GM21737 (cell line): ENCODE results near the gene TTC21A.

Experiments used
- ATAC-seq: cut with Tn5 transposase; IDR thresholded peaks from one replicate; pipeline ENCODE4 v1.9.1; 2021; ENCODE audit warnings: mild to moderate bottlenecking, moderate library complexity; ENCODE audit not compliant: unreplicated experiment

The TTC21A gene

GRCh38 chr3:39176025-39176714 lies 68.7 kb downstream of the TTC21A start:
- no peak for ATAC-seq

DNA sequence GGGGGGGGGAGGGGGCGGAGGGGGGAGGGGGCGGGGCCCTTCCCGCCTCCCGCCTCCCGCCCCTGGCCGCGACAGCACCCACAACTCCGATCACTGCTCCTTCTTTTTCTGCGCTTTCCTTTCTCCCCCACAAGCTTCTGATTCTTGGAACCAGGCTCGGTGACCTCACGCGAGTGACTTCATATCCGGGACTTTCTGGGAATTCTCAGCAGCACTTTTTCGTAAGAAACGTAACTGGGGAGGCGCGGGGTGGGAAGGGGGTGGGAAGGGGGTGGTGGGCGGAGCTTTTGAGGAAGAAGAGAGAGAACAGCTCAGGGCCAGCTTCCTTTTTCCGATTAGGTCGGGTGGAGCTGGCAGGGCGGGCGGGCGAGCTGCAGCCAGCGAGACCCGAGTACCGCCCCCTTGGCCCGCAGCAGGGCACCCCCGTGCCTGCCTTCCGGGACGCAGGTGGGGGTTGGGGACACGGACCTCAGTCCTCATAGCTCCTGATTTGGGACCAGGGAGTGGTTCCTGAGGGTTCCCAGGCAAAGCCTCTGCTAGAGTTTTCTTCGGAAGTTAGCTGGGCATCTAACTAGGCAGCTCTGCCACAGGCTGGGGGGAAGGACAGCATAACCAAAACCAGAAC lies 70.3 kb downstream of the TTC21A start:
- ATAC-seq, result peak; percentile 40

GRCh38 chr3:39178553-39178952 lies 71.1 kb downstream of the TTC21A start:
- no peak for ATAC-seq

GRCh38 chr3:39180183-39180545 lies 72.7 kb downstream of the TTC21A start:
- ATAC-seq, result no peak

- ATAC-seq, result peak; percentile 89
These were observed 73.3 kb downstream of the TTC21A start for GRCh38 chr3:39180546-39181346.

- no peak for ATAC-seq
These were observed 74.2 kb downstream of the TTC21A start for GRCh38 chr3:39181408-39182335.

DNA sequence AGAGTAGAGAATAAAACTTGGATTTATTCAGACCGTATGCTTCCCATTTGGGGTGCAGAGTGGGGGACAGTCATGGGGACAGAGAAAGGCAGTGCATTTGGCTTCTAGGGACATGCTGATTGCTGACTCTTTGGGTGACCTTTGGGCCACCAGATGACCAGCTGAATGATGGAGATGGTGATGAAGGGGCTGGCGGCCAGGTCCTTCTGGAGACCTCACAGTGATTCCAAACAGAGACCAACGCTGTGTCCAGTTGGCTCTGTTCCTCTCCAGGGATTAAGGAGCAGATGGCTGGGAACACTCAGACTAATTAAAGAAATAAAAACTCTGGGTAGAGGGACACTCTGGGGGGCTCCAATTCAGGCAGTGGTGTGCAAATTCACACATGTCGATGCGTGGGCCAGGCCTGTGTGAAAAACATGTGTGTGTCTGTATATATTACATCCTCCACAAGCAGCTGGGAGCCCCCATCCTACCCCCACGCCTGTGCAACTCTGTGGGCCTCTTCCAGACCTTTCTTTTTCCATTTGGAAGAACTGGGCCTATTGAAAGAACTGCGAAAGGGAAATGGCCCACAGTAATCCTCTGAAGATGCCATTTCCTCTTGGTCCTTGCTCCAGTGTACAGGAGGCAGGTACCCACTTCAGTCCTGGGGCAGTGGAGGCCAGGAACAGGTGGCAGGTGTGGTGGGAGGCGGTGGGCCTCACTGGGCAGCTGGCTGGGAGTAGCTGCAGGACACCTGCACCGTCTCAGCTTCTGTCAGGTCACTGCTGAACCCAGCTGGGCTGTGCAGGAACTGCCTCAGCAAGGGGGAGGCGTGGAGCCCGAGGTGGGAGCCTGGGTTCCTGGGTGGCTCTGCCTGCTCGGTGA lies 76.0 kb downstream of the TTC21A start:
- no peak for ATAC-seq

GRCh38 chr3:39184081-39184967 lies 76.8 kb downstream of the TTC21A start:
- ATAC-seq, result no peak

- no peak for ATAC-seq
These were observed 77.4 kb downstream of the TTC21A start for GRCh38 chr3:39184968-39185285.

DNA sequence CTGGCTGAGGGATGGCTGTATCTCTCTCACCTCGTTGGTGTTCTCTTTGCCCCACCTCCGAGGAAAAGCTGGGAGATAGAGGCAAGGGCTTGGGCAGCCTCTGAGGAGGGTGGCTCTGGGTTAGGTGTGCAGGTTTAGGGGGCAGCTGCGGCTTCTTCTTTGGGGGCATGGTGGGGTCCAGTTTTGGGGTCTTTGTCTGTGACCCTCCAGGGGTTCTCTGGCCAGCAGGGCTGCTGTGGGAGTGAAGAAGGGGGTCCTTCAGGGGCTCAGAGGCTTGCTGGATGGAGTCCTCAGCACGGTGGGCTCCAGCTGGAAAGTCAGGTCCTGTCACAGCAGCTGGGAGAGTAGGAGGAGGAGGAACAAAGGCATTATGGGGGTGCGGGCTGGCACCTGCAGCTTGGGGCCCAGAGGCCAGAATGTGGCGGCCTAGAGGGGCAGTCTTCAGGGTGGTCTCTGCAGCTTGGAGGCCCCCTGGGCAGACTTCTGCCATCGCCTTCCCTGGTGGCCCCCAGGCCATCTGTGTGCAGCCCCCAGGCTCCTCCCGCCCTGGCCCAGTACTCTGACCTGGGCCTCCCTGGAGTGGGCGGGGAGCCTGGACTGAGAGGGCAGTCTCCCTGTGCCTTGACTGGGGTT lies 78.0 kb downstream of the TTC21A start:
- ATAC-seq, result no peak

DNA sequence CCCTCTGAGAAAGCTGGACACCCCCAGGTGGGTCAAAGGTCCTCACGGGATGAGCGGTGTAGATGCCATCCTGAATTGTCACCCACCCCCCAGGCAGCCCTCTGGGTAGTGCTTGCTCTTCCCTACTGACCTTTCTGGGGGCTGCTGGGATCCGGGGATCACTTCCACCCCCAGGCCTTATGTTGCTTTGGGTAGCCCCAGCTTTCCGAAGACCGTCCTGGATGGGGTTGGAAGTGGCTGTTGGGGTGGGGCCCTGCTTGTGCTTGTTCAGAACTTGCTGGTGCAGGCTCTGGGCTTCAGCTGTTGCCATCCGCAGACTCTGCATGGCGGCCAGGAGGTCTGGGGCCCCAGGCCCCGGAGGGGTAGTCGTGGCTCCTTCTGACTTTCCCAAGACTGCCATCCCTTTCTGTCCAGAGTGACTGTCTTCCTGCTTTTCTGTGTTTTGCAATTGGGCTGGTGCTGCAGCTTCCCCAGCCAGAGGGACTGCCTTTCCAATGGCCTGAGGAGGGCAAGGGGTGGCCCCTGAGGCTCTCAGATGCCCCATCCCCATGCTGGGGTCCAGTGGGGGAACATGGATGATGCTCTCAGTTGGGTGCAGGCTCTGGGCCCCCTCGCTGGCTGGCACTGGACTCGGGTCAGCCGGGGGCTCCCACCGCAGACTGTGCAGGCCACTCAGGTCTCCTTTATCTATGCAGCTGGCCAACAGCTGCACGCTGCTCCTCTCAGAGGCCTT lies 78.6 kb downstream of the TTC21A start:
- no peak for ATAC-seq

DNA sequence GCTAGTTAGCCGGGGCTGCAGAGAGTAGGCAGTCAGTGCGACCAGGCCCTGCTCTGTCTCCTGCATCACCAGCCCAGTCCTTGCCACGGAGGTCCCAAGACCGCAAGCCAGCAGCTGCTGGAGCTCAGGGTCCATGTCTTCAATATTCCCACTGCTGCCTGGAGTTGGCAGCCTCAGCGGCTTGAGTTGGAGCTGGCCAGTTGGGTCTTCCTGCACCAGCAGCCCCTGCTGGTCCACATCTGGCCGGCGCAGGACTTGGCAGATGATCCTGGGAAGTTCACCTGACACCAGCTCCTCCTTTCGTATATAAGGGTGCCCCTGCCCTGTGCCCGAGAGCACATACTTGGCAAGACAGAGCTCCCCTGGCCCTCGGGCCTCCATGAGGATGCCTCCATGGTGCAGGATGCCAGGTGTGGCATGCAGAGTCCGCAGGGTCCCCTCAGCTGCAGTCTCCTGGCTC lies 79.2 kb downstream of the TTC21A start:
- no peak for ATAC-seq

- no peak for ATAC-seq
These were observed 80.1 kb downstream of the TTC21A start for GRCh38 chr3:39187372-39188155.
